GM21528 (cell line): ENCODE results near the gene LANCL2.

ENCODE experiments used
- ATAC-seq: cut with Tn5 transposase; IDR thresholded peaks from one replicate; pipeline ENCODE4 v1.9.1; 2021; ENCODE audit warnings: mild to moderate bottlenecking, moderate library complexity; ENCODE audit not compliant: unreplicated experiment, low FRiP score

The LANCL2 gene

GRCh38 chr7:55435466-55435865, 70.3 kb downstream of the LANCL2 start:
- no peak for ATAC-seq

- no peak for ATAC-seq
Measured at GRCh38 chr7:55436457-55436856, 71.3 kb downstream of the LANCL2 start.

GRCh38 chr7:55437375-55437774, 72.2 kb downstream of the LANCL2 start:
- no peak for ATAC-seq

GRCh38 chr7:55438085-55438756, 73.1 kb downstream of the LANCL2 start:
- ATAC-seq, result no peak

GRCh38 chr7:55438757-55439525, 73.8 kb downstream of the LANCL2 start:
- no peak for ATAC-seq

GRCh38 chr7:55439627-55440026, 74.5 kb downstream of the LANCL2 start:
- ATAC-seq, result no peak

GRCh38 chr7:55440040-55440690, 75.0 kb downstream of the LANCL2 start:
- ATAC-seq, result no peak

- no peak for ATAC-seq
Measured at GRCh38 chr7:55441002-55441401, 75.9 kb downstream of the LANCL2 start.

GRCh38 chr7:55441774-55442522, 76.8 kb downstream of the LANCL2 start:
- ATAC-seq, result no peak

- no peak for ATAC-seq
Measured at GRCh38 chr7:55444786-55445185, 79.6 kb downstream of the LANCL2 start.

GRCh38 chr7:55448526-55448925, 83.4 kb downstream of the LANCL2 start:
- no peak for ATAC-seq

- no peak for ATAC-seq
Measured at GRCh38 chr7:55449205-55449991, 84.3 kb downstream of the LANCL2 start.

- no peak for ATAC-seq
Measured at GRCh38 chr7:55449992-55450535, 84.9 kb downstream of the LANCL2 start.

- ATAC-seq, result no peak
Measured at GRCh38 chr7:55452971-55453370, 87.8 kb downstream of the LANCL2 start.

- no peak for ATAC-seq
Measured at GRCh38 chr7:55457801-55458200, 92.7 kb downstream of the LANCL2 start.

- no peak for ATAC-seq
Measured at GRCh38 chr7:55458351-55458750, 93.2 kb downstream of the LANCL2 start.

- ATAC-seq, result no peak
Measured at GRCh38 chr7:55463686-55464262, 98.6 kb downstream of the LANCL2 start.

GRCh38 chr7:55464422-55464821, 99.3 kb downstream of the LANCL2 start:
- no peak for ATAC-seq

GRCh38 chr7:55465691-55466090, 100.6 kb downstream of the LANCL2 start:
- no peak for ATAC-seq
